Anterior cingulate cortex (tissue), 58 donors: ENCODE measurements around the gene MCIDAS.

Experiments
- DNase-seq, 58 donors: peaks; one replicate each; lab custom pipeline; 2025; lab: John Stamatoyannopoulos, UW

Gene MCIDAS

DNA sequence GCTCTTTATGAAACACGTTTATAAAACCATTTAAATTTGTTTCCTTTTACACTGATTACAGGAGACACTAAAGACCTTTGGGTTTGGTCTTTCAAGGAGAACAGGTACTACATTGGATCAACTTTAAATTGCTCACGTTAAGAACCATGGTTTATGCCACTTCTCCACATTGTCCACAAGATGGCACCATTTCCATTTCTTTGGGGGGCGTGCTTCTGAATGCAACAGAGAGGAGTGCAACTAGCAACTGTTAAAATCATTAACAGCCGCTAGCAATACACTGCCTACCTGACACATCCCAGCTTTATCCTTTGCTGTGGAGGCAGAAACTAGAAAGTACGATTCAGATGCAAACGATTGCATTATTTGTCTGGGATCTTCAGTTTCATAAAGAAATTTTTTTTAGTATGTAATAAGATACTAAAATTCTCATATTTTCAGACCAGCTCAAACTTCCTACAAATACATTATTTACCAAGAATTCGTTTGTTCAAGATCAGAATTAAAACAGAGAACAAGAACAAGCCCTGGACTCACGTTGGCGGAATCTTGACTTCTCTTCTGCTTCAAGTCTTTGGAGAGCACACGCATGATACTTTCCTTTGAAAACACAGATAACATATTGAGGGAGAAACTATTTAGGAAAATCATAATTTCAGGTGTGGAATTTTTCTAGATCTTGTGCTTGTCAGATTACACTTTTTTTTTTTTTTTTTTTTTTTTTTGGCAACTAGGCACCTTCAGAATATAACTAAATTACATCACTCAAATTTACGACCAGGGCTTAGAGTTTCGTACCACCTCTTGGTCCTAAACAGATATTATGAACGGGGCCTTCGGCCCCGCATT, 54.8 kb downstream of the MCIDAS start:
- peak in 24 of 58 donors; percentile 2 to 66 (median 12) for DNase-seq

DNA sequence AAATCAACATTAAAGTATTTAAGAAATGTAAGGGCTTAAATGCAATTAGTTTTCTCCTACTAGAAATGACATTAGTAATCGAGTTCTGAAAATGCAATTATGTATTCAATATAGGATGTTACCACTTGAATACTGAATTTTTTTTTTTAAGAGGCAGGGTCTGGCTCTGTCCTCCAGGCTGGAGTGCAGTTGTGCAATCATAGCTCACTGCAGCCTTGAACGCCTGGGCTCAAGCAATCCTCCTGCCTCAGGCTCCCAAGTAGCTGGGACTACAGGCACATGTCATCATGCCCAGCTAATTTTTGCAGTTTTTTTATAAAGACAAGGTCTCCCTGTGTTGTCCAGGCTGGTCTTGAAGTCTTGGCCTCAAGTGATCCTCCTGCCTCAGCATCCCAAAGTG, 55.6 kb downstream of the MCIDAS start:
- no peak for DNase-seq
